Nephron (organoid): Measurements from ENCODE around the gene CTSD.
"Not testable (repeated sequence)": the region's sequence is repeated elsewhere in the genome, so short reads cannot be mapped to it uniquely, and the experiment has no call there.

ENCODE experiments used
- H3K27ac Mint-ChIP-seq, 3 experiments: 2 replicates each; pipeline ENCODE4 v1.8.0; 2020; ENCODE audit warnings: mixed read lengths in 3 of 3, mild to moderate bottlenecking in 2 of 3, moderate library complexity in 1 of 3
- H3K27me3 Mint-ChIP-seq: 2 replicates; pipeline ENCODE4 v1.8.0; 2021; ENCODE audit warnings: low read depth, mild to moderate bottlenecking, moderate library complexity, mixed read lengths
- H3K36me3 Mint-ChIP-seq: 2 replicates; pipeline ENCODE4 v1.8.0; 2020; ENCODE audit warnings: low read depth, mixed read lengths
- H3K4me1 Mint-ChIP-seq: 2 replicates; pipeline ENCODE4 v1.8.0; 2020; ENCODE audit warnings: mixed read lengths
- H3K4me3 Mint-ChIP-seq, 3 experiments: 2 replicates each; pipeline ENCODE4 v1.8.0; 2020; ENCODE audit warnings: mild to moderate bottlenecking in 3 of 3, mixed read lengths in 3 of 3, moderate library complexity in 2 of 3
- H3K9me3 Mint-ChIP-seq: 2 replicates; pipeline ENCODE4 v1.8.0; 2020; ENCODE audit warnings: mixed read lengths
- TF ChIP-seq, protein P1 (sequence below), 3 experiments: fragments of 200-600 bp; sonication (generic); IDR thresholded peaks; one replicate each; pipeline ENCODE4 v1.5.0; 2021; ENCODE audit warnings: antibody characterized with exemption in 3 of 3; ENCODE audit not compliant: unreplicated experiment in 3 of 3

Gene CTSD

DNA sequence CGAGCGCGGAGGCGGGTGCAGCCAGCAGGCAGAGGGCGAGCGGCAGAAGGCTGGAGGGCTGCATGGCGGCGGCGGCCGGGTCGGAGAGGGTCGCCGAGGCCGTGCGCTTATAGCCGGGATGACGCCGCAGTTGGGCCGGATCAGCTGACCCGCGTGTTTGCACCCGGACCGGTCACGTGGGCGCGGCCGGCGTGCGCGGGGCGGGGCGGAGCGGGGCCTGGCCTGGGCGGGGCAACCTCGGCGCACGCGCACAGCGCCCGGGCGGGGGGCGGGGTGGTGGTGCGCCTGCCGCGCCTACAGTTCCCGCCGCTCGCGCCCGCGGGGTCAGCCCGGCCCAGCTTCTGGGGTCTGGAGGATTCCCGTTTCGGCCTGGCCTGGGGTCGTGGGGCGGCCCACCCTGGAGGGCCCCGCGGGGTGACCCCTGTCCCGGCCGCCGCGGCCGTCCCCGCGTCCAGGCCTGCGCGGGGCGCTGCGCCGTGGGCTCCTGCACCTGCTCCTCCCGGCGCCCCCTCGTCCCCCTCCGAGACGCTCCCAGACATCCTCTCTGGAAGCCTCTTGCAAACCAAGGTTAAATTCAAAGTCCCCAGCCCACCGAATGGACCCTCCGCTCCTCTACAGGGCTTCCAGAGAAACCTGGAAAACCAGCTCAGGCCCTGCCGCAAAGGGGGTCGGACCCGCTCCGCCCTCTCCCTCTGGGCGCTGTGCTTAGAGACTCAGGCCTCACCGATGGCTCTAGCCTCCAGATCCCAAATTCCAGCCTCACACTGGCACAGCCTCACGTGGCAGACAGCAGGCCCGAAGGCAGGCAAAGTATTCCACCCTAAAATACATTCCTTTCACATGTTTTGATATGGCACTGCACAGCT is at the start of gene CTSD:
TSS of gene CTSD (minus strand) at position 132 of the 866 bp plus-strand sequence. CDS start at position 64, 68 bp downstream.
- Mint-ChIP-seq H3K36me3 (no peaks in the 10 kb centered on the region), H3K4me3 (peak within 1 kb of the TSS; percentile 96 to 97 (median 96)), H3K27ac (peak within 1 kb of the TSS; percentile 82 to 94 (median 93)), H3K27me3 (no peaks in the 10 kb centered on the region), H3K9me3 (no peaks in the 10 kb centered on the region), H3K4me1 (peaks cover 5% of the 10 kb centered on the region)
- TF ChIP-seq, protein P1, sequence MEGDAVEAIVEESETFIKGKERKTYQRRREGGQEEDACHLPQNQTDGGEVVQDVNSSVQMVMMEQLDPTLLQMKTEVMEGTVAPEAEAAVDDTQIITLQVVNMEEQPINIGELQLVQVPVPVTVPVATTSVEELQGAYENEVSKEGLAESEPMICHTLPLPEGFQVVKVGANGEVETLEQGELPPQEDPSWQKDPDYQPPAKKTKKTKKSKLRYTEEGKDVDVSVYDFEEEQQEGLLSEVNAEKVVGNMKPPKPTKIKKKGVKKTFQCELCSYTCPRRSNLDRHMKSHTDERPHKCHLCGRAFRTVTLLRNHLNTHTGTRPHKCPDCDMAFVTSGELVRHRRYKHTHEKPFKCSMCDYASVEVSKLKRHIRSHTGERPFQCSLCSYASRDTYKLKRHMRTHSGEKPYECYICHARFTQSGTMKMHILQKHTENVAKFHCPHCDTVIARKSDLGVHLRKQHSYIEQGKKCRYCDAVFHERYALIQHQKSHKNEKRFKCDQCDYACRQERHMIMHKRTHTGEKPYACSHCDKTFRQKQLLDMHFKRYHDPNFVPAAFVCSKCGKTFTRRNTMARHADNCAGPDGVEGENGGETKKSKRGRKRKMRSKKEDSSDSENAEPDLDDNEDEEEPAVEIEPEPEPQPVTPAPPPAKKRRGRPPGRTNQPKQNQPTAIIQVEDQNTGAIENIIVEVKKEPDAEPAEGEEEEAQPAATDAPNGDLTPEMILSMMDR (IDR thresholded peaks at IDR 0.05; ENCODE audit: unreplicated experiment in 3 of 3), result no peak

DNA sequence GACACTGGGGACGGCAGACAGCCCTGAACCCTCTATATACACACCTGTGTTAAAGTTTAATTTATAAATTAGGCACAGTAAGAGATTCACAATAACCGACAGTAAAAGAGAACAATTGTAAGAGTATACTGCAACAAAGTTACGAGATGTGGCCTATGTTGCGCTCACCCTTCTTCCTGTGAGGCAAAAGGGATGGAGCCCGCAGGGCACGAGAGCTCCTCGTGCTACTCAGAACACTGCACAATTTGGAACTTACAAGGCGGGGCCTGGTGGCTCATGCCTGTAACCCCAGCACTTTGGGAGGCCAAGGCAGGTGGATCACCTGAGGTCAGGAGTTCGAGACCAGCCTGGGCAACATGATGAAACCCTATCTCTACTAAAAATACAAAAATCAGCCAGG is 49.6 kb upstream of the CTSD start:
- peaks cover 19% of the 10 kb centered on the region for H3K27me3 Mint-ChIP-seq
- not testable (repeated sequence) for H3K27ac Mint-ChIP-seq, H3K36me3 Mint-ChIP-seq, H3K4me1 Mint-ChIP-seq, H3K4me3 Mint-ChIP-seq
- H3K9me3 Mint-ChIP-seq, result peaks cover 19% of the 10 kb centered on the region

DNA sequence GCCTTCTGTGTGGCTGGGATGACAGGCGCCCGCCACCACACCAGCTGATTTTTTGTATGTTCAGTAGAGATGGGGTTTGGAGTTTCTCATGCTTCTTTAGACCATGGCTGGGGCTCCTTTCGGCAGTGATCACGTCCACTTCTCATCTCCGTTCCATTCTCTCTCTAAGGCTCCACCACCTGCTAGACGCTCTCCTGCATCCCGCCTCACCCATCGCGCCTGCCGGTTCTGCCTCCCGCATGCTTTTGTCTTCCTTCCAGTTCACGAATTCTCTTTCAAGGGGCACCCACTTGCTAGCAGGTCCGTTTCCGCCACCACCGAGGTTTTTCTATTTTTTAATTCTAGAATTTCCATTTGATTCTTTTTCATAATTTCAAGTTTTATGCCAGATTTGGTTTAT is 49.1 kb upstream of the CTSD start:
- Mint-ChIP-seq H3K27ac (no peak overlapping the region), H3K9me3 (peaks cover 19% of the 10 kb centered on the region), H3K36me3 (no peaks in the 10 kb centered on the region), H3K4me1 (no peaks in the 10 kb centered on the region), H3K27me3 (peaks cover 24% of the 10 kb centered on the region), H3K4me3 (no peak overlapping the region)
- TF ChIP-seq, protein P1 (IDR thresholded peaks at IDR 0.05; ENCODE audit: unreplicated experiment in 3 of 3), result no peak

DNA sequence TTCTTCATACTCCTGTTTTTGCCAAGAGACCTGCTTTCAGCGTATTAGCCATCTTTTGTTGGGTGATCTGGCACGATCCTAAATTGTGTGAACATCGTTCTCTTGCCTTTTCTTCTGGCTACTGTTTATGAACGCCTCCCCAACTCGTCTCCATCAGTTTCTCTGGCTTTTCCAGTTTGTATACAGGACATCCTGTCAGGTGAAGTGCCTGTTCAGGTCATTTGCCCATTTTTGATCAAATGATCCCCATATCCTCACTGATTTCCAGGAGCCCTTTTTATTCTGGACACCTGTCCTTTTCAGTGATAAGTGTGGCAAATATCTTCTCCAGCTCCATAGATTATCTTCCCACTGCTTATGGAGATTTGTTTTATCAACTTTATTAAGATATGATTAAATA is 48.5 kb upstream of the CTSD start:
- TF ChIP-seq, protein P1 (IDR thresholded peaks at IDR 0.05; ENCODE audit: unreplicated experiment in 3 of 3), result no peak
- no peak overlapping the region for H3K4me3 Mint-ChIP-seq
- no peaks in the 10 kb centered on the region for H3K4me1 Mint-ChIP-seq
- H3K9me3 Mint-ChIP-seq, result peaks cover 16% of the 10 kb centered on the region
- peaks cover 28% of the 10 kb centered on the region for H3K27me3 Mint-ChIP-seq
- H3K36me3 Mint-ChIP-seq, result no peaks in the 10 kb centered on the region
- no peak overlapping the region for H3K27ac Mint-ChIP-seq

DNA sequence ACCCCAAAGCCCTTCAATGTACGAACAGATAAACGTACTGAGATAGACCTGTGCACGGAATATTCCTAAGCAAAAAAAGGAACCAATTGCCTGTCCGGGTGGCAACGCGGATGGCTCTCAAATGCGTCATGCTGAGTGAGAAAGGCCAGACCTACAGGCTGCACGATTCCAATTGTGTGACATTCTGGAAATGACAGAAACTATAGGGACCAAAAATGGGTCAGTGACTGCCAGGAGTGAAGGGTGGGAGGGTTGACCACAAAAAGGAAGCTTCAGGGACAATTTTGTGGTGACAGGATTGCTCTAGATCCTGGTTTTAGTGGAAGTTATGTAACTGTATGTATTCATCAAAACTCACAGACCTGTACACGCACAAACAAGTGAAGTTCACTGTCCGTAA is 47.0 kb upstream of the CTSD start:
- H3K36me3 Mint-ChIP-seq, result no peaks in the 10 kb centered on the region
- no peak overlapping the region for H3K4me3 Mint-ChIP-seq
- peaks cover 12% of the 10 kb centered on the region for H3K9me3 Mint-ChIP-seq

DNA sequence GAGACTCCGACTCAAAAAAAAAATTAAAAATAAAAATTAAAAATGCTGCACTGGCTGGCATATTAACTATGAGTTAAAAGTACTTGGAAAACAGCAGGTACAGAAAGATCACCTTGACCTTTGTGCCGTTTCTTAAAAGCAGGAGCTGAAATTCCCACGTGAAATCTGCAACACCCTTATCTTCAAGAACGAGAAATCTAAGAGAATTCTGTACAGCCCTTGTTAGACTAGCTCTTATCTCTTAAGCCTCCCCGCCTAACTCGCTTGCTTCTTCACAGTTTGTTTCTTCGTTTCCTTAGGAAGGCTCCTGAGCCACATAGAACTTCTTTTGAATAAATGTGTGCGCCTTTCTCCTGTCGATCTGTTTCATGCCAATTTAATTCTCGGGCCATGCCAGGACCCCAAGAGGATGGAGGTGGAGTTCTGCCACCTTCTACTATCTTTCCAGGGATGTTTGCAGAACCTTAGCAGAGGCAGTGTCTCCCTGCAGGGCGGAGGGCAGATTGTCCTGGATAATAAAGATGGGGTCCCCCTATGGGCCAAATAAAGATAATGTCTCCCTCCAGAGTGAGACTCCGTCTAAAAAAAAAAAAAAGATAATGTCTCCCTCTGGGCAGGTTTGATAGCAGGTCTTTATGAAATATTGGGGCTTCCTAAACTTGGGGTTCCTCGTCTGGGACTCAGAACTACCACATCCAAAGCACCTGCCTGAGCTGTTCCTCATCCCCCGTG is 43.7 kb upstream of the CTSD start:
- H3K27me3 Mint-ChIP-seq, result peaks cover 24% of the 10 kb centered on the region
- H3K36me3 Mint-ChIP-seq, result no peaks in the 10 kb centered on the region
- H3K4me1 Mint-ChIP-seq, result no peaks in the 10 kb centered on the region
- TF ChIP-seq, protein P1 (IDR thresholded peaks at IDR 0.05; ENCODE audit: unreplicated experiment in 3 of 3), result no peak
- no peak overlapping the region for H3K27ac Mint-ChIP-seq
- no peak overlapping the region for H3K4me3 Mint-ChIP-seq
- peaks cover 7% of the 10 kb centered on the region for H3K9me3 Mint-ChIP-seq

More for the DNA sequence above, 47.0 kb upstream of the CTSD start:
- TF ChIP-seq, protein P1 (IDR thresholded peaks at IDR 0.05; ENCODE audit: unreplicated experiment in 3 of 3), result no peak
- peaks cover 28% of the 10 kb centered on the region for H3K27me3 Mint-ChIP-seq
- no peaks in the 10 kb centered on the region for H3K4me1 Mint-ChIP-seq
- no peak overlapping the region for H3K27ac Mint-ChIP-seq
